ENCODE measurements around the gene ZAP70.
"Not testable (repeated sequence)": the region's sequence is repeated elsewhere in the genome, so short reads cannot be mapped to it uniquely, and the experiment has no call there.

DNA sequence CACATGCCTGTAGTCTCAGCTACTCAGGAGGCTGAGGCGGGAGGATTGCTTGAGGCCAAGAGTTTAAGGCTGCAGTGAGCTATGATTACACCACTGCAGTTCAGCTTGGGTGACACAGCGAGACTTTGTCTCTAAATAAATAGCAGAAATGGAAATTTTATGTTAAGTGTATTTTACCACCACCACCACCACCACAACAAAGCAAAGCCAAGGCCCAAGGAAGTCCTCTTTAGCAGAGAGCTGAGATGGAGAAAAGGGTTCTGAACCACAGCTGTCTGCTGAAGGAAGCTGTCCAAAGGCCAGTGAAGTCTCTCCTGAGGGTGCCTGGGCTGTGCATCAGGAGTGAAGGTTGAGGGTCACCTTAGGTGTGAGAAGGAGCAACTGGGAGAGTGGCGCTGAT, 26.1 kb upstream of the ZAP70 start:
- not testable (repeated sequence) for TF ChIP-seq EZH2 (IDR thresholded peaks at IDR 0.05; ENCODE audit: insufficient read depth, poor library complexity, severe bottlenecking); EZH2phosphoT487 (IDR thresholded peaks at IDR 0.05; ENCODE audit: insufficient read depth, low read depth)

Measured in GM23248 (cell line).